GM12872 (cell line): ENCODE measurements around the gene OR13C8.

Experiments used
- TF ChIP-seq, protein P1 (sequence below): IDR thresholded peaks from 3 replicates; pipeline ENCODE4 v1.5.1; 2011; ENCODE audit warnings: low read depth, mild to moderate bottlenecking, low read length, moderate library complexity; ENCODE audit not compliant: insufficient read depth

OR13C8 gene

DNA sequence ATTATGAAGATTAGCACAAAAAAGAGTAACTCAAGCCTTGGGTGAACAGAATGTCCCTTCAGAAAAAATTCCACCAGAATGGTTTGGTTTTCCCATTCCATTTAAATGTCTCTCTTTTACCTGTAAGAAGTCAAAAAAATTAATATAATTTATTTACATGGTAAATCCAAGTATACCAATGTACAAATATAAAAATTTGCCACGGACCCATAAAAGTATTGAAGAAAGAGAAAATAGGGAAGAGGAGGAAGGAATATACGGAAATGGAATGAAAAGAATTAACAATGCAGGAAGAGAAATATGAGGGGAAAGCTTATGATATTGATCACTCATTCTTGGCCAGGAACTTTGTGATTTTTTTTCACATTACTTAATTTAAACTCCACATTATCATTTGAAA is 49.1 kb downstream of the OR13C8 start, which contains the start of gene OR13C9:
OR13C9 (minus strand) TSS at position 101 of the 400 bp plus-strand sequence; CDS start at position 101, 0 bp downstream.
- TF ChIP-seq, protein P1, sequence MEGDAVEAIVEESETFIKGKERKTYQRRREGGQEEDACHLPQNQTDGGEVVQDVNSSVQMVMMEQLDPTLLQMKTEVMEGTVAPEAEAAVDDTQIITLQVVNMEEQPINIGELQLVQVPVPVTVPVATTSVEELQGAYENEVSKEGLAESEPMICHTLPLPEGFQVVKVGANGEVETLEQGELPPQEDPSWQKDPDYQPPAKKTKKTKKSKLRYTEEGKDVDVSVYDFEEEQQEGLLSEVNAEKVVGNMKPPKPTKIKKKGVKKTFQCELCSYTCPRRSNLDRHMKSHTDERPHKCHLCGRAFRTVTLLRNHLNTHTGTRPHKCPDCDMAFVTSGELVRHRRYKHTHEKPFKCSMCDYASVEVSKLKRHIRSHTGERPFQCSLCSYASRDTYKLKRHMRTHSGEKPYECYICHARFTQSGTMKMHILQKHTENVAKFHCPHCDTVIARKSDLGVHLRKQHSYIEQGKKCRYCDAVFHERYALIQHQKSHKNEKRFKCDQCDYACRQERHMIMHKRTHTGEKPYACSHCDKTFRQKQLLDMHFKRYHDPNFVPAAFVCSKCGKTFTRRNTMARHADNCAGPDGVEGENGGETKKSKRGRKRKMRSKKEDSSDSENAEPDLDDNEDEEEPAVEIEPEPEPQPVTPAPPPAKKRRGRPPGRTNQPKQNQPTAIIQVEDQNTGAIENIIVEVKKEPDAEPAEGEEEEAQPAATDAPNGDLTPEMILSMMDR, result no peak
